IPS DF 6.9 (cell line): Measurements from ENCODE around the gene MLH3.

ENCODE experiments used
- DNase-seq: peaks from one replicate; pipeline ENCODE4 v3.0.0-alpha.2; 2013; ENCODE audit warnings: low read depth, low spot score
- H3K27ac ChIP-seq: one replicate; pipeline ENCODE4 v1.5.1; 2013; ENCODE audit warnings: low read length, control low read depth
- H3K27me3 ChIP-seq: 2 replicates; pipeline ENCODE4 v1.6.1; 2013; ENCODE audit warnings: mild to moderate bottlenecking, low read length; ENCODE audit not compliant: control insufficient read depth, insufficient read depth
- H3K36me3 ChIP-seq: 2 replicates; pipeline ENCODE4 v1.6.1; 2013; ENCODE audit warnings: low read length; ENCODE audit not compliant: control insufficient read depth, insufficient read depth
- H3K4me1 ChIP-seq: 2 replicates; pipeline ENCODE4 v1.6.1; 2013; ENCODE audit warnings: low read length; ENCODE audit not compliant: control insufficient read depth, insufficient read depth
- H3K4me3 ChIP-seq: 2 replicates; pipeline ENCODE4 v1.5.1; 2013; ENCODE audit warnings: mild to moderate bottlenecking, low read length
- H3K9me3 ChIP-seq: 2 replicates; pipeline ENCODE4 v1.6.1; 2013; ENCODE audit warnings: low read length, inconsistent platforms; ENCODE audit not compliant: control insufficient read depth, insufficient read depth
- WGBS: extraction: QIAGEN DNeasy Blood & Tissue Kit; methylation state at CpG from one replicate; pipeline ENCODE4 v1.1.7; 2013; ENCODE audit warnings: mixed read lengths, missing lambda C conversion rate; ENCODE audit not compliant: insufficient read length, insufficient coverage; 5-methylcytosine and 5-hydroxymethylcytosine counted together

MLH3 gene

GRCh38 chr14:75088153-75088552 lies 36.9 kb upstream of the MLH3 start:
- H3K4me3 ChIP-seq, result no peak overlapping the region
- H3K36me3 ChIP-seq, result peaks cover 12% of the 10 kb centered on the region; the same call in 1 of the 2 replicates
- H3K9me3 ChIP-seq, result no peaks in the 10 kb centered on the region
- WGBS, result no CpG with 5 or more reads among the region's 2 CpGs
- H3K27me3 ChIP-seq, result no peaks in the 10 kb centered on the region
- H3K27ac ChIP-seq, result no peak overlapping the region
- DNase-seq, result no peak
- no peaks in the 10 kb centered on the region for H3K4me1 ChIP-seq

GRCh38 chr14:75084513-75084912 lies 33.2 kb upstream of the MLH3 start:
- H3K27me3 ChIP-seq, result no peaks in the 10 kb centered on the region
- peaks cover 12% of the 10 kb centered on the region; the same call in 1 of the 2 replicates for H3K36me3 ChIP-seq
- no peak overlapping the region for H3K27ac ChIP-seq
- no peaks in the 10 kb centered on the region for H3K4me1 ChIP-seq
- no peak overlapping the region for H3K4me3 ChIP-seq
- no peaks in the 10 kb centered on the region for H3K9me3 ChIP-seq
- no CpG with 5 or more reads among the region's 5 CpGs for WGBS
- DNase-seq, result no peak

- no peaks in the 10 kb centered on the region for H3K27me3 ChIP-seq
- H3K4me1 ChIP-seq, result no peaks in the 10 kb centered on the region
- H3K4me3 ChIP-seq, result no peak overlapping the region
- peaks cover 12% of the 10 kb centered on the region; the same call in 1 of the 2 replicates for H3K36me3 ChIP-seq
- no peaks in the 10 kb centered on the region for H3K9me3 ChIP-seq
- no peak overlapping the region for H3K27ac ChIP-seq
- DNase-seq, result no peak
- WGBS, result no CpG with 5 or more reads among the region's 1 CpG
Measured at GRCh38 chr14:75083271-75083670, 32.0 kb upstream of the MLH3 start.

- Histone ChIP-seq H3K36me3 (peaks cover 10% of the 10 kb centered on the region; the same call in 1 of the 2 replicates), H3K27ac (no peak overlapping the region), H3K4me1 (no peaks in the 10 kb centered on the region), H3K9me3 (no peaks in the 10 kb centered on the region), H3K4me3 (no peak overlapping the region), H3K27me3 (no peaks in the 10 kb centered on the region)
- no CpG with 5 or more reads among the region's 2 CpGs for WGBS
- no peak for DNase-seq
Measured at GRCh38 chr14:75081660-75082229, 30.5 kb upstream of the MLH3 start.

- Histone ChIP-seq H3K27ac (no peak overlapping the region), H3K36me3 (peaks cover 6% of the 10 kb centered on the region; the same call in 1 of the 2 replicates), H3K27me3 (no peaks in the 10 kb centered on the region), H3K9me3 (no peaks in the 10 kb centered on the region), H3K4me1 (no peaks in the 10 kb centered on the region), H3K4me3 (no peak overlapping the region)
- WGBS, result no CpG with 5 or more reads among the region's 4 CpGs
- DNase-seq, result no peak
Measured at GRCh38 chr14:75079521-75079920, 28.3 kb upstream of the MLH3 start.

- no peaks in the 10 kb centered on the region for H3K9me3 ChIP-seq
- no peaks in the 10 kb centered on the region for H3K4me1 ChIP-seq
- DNase-seq, result no peak
- no peak overlapping the region for H3K27ac ChIP-seq
- H3K27me3 ChIP-seq, result no peaks in the 10 kb centered on the region
- no peaks in the 10 kb centered on the region for H3K36me3 ChIP-seq
- H3K4me3 ChIP-seq, result no peak overlapping the region
Measured at GRCh38 chr14:75077794-75078193, 26.5 kb upstream of the MLH3 start.

GRCh38 chr14:75070383-75070782 lies 19.1 kb upstream of the MLH3 start:
- no peaks in the 10 kb centered on the region for H3K9me3 ChIP-seq
- H3K27me3 ChIP-seq, result no peaks in the 10 kb centered on the region
- no peak overlapping the region for H3K4me3 ChIP-seq
- H3K4me1 ChIP-seq, result no peaks in the 10 kb centered on the region; the same call in 1 of the 2 replicates
- H3K36me3 ChIP-seq, result no peaks in the 10 kb centered on the region
- H3K27ac ChIP-seq, result no peak overlapping the region
- DNase-seq, result no peak
- WGBS, result no CpG with 5 or more reads among the region's 9 CpGs

GRCh38 chr14:75069811-75070145 lies 18.5 kb upstream of the MLH3 start:
- Histone ChIP-seq H3K4me3 (peak overlapping the region; percentile 41; the same call in 1 of the 2 replicates), H3K36me3 (no peaks in the 10 kb centered on the region), H3K27ac (no peak overlapping the region), H3K27me3 (no peaks in the 10 kb centered on the region), H3K4me1 (no peaks in the 10 kb centered on the region; the same call in 1 of the 2 replicates), H3K9me3 (no peaks in the 10 kb centered on the region)
- no peak for DNase-seq
- no CpG with 5 or more reads among the region's 12 CpGs for WGBS

- WGBS, result no CpG with 5 or more reads among the region's 58 CpGs
- H3K27me3 ChIP-seq, result no peaks in the 10 kb centered on the region
- H3K4me1 ChIP-seq, result no peaks in the 10 kb centered on the region; the same call in 1 of the 2 replicates
- peak; percentile 92 for DNase-seq
- H3K4me3 ChIP-seq, result peak within 1 kb of the TSS; percentile 59; the same call in 1 of the 2 replicates
- H3K27ac ChIP-seq, result no peak within 1 kb of the TSS
- no peaks in the 10 kb centered on the region for H3K9me3 ChIP-seq
- no peaks in the 10 kb centered on the region for H3K36me3 ChIP-seq
Measured at GRCh38 chr14:75069121-75069810, 18.0 kb upstream of the MLH3 start, which contains the start of gene ZC2HC1C. Gene ZC2HC1C (plus strand): TSS chr14:75069641. CDS start chr14:75070574, 933 bp downstream.

- no CpG with 5 or more reads among the region's 15 CpGs for WGBS
- no peak for DNase-seq
- no peaks in the 10 kb centered on the region; the same call in 1 of the 2 replicates for H3K4me1 ChIP-seq
- H3K27me3 ChIP-seq, result no peaks in the 10 kb centered on the region
- peak overlapping the region; percentile 59; the same call in 1 of the 2 replicates for H3K4me3 ChIP-seq
- no peaks in the 10 kb centered on the region for H3K9me3 ChIP-seq
- no peak overlapping the region for H3K27ac ChIP-seq
- H3K36me3 ChIP-seq, result no peaks in the 10 kb centered on the region
Measured at GRCh38 chr14:75068294-75069120, 17.2 kb upstream of the MLH3 start.
